GM19438 (cell line): ENCODE data around the gene CCNA2.
A peak's percentile ranks its signal among the peaks of the same experiment; 100 is the strongest.

ENCODE experiments used
- ATAC-seq: cut with Tn5 transposase; IDR thresholded peaks from one replicate; pipeline ENCODE4 v1.9.1; 2021; ENCODE audit warnings: low read depth; ENCODE audit not compliant: unreplicated experiment

CCNA2 gene

DNA sequence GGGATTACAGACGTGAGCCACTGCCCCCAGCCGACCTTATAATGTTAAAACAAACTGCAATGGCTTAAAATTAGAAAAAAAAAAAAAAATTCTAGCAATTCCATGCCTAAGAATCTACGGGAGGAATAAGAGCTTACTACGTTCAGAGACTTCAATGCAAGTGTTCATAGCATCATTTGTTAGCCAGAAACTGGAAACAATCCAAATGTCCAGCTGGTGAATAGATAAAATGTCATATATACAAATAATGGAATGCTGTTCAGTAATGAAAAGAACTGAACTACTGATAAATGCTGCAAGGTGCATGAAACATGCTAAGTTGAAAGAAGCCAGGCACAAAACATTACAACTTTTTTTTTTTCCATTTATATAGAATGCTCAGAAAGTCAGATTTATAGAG, 17.3 kb downstream of the CCNA2 start:
- no peak for ATAC-seq

DNA sequence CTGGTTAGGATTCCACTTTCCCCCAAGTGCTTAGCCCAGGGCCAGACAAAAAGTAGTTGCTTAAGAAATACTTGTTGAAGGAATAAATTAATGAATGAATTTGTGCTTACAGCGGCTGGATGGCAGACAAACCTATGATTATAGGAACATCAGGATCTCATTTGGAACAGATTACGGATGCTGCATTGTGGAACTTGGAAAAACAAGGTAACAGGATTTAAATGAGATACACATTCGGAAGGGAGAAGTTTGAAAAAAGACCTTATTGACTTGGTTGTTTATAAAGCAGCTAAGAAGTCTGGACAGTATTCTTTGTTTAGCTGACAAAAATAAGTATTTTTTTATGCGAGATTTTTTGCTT, 22.0 kb downstream of the CCNA2 start:
- no peak for ATAC-seq

DNA sequence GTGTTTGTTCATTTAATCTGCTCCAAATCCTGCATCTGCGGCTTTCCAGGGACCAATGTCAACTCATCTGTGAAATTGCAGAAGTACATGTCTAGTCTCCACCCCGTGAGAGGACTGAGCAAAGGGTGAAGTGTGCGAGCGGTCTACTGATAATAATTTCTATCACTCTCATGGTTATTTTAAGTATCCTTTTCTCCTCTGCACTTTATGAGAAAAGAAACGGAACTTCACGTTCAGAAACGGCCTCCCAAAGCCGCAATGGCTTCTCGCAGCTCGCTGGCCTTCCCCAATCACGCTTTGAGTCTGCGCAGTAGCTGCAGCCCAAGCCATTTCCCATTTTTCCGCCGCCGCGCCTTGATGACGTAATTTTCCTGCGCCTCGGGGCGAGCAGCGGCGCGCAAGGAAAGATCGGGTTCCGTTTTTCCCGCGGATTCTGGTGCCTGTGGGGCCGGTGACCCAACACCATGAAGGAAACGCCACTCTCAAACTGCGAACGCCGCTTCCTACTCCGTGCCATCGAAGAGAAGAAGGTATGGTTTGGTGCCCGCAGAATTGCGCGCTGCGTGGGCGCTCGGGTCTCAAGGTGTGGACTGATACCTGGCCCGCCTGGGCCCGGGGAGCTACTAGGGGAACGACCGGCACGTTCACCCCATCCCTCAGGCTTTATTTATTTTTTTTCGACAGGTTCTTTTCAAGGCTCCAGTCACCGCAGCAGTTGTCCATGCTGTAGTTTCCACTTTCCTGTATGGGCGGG, 22.5 kb downstream of the CCNA2 start, which contains the start of gene EXOSC9:
Gene EXOSC9, plus strand, starts transcription at position 363 of the 754 bp plus-strand sequence. Its CDS starts 102 bp downstream, at position 465.
- peak; percentile 78 for ATAC-seq

DNA sequence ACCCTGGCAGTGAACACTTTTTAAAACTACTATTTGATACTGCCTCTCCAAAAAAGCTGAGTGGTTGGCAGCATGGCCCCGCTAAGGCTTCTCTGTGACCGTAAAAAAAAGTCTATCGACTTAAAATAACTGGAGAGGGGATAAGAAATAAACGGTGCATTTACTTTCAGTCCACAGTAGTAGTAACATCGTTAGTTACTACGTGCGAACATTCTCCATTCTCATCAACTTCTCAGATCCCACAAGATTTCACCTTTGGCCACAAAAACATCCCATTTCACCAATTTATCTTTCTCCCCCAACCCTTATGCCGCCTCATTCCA, 23.1 kb downstream of the CCNA2 start:
- ATAC-seq = peak; percentile 15

DNA sequence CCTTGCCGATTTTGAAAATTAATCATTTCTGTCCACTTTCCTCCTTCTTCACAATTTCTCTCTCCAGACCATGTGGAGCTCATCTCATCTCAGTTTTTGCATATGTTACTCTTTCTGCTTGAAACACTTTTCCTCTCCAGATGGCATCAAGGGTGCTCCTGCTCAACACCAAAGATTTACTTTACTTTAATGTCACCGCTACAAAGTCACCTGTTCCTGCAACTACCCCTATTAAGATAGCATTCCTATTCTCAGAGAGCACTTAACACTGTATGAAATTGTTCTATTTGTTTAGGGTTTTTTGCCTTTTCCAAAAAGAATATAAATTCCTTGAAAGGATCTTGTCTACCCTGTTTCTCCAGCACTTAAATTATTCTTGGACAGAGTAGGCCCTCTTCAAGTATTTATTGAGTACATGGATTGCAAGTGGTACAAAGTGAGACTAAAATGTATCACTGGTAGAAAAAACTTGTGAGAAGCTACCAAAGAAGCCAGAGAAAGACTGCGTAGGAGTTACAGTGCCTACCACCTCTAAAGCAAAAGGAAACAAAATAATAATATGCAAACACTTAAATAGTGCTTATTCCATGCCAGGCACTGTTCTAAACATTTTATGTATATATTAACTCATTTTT, 23.7 kb downstream of the CCNA2 start:
- no peak for ATAC-seq

DNA sequence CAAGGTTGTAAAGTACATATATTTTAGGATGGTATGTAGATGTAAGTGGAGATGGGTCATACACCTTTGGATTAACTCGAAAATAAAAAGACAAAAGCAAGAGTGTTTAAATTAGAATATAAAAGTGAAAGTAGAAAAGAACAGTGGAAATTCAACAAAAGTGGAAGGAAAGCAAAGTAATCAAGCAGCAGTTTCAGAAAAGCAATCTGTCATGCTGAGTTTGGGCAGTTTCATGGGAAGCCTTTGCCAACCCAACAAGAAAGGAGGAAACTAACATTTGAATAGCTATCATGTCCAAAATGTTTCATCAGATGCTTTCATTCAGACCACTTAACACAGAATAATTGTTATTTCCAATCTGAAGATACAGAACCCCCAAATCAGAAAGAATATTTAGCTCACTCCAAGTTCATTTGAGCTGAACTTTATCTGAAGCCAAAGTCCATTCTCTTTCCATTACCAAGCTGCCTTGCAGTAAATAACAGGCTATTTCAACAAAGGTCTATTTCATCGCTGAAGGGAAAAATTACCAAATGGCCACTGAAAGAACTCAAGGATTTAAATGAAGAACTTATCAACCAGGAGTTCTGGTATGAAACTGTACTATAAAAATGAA, 24.4 kb downstream of the CCNA2 start:
- no peak for ATAC-seq

DNA sequence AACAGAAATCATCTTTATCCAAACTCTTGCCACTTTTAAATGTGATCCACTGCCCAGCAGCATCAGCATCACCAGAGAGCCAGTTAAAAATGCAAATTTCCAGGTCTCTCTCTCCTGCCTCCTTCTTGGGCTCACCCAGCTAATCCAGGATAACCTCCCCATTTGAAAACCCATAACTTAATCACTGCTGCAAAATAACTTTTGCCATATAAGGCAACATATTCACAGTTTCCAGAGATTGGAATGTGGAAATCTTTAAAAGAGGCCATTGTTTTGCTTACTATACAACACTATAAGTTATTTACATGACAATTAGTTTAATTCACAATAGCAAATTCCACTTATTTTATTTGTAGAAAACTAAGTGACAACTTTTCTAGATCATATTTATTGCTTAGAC, 27.4 kb downstream of the CCNA2 start:
- no peak for ATAC-seq

DNA sequence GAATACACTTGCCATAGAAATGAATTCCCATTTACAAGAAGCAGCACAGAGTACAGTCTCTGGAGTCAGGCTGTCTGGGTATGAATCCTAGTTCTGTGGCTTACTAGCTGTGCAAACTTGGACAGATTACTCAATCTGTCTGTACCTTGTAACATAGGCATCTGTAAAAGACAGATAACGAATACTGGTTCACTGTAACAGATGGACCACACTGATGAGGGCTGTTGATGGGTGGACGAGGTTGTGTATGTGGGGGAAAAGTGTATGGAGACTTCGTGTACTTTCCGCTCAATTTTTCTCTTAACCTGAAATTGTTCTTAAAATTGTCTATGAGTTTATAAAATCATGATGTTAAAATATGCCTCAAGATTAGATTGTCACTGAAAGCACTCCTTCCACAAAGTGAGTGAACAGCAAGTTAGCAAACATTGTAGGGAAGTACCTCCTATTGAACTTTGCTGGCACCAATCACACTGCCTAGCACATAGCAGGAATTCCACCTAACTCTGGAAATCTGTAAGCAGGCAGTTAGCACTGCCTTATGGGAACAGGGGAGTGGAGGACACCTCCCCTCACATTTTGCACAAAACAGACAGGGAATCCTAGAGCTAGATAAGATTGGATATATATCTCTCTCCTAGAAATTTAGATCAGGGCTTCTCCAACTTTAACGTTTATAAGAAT, 29.0 kb downstream of the CCNA2 start:
- ATAC-seq = no peak

DNA sequence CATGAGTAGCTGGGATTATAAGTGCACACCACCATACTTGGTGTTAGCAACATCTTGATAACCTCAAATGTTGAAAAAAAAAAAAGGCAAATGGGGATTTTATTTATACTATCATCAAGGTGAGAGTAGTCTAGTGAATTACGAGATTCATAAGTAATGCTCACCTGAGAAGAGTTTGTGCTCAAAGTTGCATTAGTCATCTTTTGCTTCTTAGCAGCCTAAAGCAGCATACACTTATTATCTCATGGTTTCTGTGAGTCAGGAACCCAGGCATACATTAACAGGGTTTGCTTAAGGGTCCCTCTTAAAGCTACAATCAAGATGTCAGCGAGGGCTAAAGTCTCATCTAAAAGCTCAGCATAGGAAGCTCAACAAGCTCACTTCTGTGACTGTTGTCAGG, 30.7 kb downstream of the CCNA2 start:
- no peak for ATAC-seq

DNA sequence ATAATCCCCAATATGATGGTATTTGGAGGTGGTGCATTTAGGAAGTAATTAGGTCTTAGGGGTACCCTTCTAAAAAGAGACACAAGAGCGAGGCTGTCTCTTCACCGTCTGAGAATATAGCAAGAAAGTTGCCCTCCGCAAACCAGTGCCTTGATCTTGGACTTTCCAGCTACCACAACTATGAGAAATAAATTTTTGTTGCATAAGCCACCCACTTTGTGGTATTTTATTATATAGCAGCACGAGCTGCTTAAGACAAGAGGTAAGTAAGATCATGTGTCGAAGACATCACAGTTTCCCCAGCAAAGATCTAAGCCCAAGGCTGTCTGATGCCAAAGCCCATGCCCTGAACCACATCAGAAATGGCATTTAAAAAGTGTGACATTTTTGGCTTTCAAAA, 32.2 kb downstream of the CCNA2 start:
- ATAC-seq = no peak

DNA sequence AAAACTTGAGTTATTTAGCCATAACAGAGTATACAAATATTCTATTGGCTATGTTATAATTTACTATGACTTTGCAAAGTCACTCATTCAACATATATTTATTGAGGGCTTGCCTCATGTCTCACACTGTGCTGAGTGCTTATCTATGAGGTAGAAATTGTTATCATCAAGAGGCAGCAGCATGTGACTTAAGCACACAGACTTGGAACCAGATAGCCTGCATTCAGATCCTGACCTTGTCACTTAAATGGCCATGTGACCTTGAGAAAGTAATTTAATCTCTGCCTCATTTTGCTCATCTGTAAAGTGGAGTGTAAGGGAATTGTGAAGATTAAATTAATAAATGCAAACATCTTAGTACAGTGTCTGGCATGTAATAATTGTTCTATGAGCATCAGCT, 32.7 kb downstream of the CCNA2 start:
- no peak for ATAC-seq

DNA sequence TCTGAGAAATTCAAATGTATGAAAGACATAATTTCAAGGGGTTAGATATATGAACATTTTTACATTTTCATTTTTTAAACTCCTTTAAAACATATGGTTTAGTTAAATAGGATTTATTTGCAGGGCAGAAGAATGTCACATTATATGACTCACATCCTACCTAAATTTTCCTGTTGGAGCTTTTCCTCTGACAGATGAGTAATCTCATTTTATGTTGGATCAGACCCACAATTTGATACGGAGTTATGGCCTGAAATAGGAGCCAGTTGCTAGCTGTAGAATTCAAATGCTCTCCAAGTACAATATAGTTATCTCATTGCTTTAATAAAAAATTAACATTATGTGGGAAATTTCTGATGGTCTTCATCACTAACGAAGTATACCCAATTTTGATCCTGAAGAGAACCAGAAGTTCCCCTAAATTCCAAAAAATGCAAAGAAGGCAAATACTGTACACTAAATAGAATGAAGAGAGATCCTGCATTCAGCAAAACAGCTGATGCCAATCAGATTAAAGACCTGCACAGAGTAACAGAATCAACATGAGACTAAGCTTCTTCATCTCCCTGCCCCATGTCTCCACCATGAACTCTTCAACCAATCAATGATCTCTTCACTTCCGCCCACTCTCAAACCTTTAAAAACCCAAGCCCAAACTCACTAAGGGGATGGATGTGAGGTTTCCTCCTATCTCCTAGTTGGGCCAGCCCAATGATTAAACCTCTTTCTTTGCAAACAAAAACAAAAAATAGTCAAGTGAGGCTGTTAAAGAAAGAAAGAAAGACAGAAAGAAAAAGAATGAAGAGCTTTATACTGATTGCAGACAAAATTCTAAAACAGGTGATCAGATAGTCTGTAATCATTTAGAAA, 33.5 kb downstream of the CCNA2 start:
- no peak for ATAC-seq

DNA sequence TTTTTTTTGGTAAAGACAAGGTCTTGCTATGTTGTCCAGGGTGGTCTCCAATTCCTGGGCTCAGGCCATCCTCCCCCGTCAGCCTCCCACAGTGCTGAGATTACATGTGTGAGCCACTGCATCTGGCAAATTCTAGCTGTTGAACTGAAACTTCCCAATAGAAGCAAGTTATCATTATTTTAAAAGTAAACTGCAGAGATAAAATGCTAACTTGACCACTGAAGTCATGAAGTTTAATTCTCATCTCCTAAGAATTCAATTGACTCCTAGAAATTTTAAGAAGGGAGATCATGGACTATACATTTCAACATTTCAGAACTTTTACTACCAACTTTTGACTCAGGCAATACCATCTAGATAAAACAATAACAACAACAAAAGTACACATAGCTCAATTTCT, 34.2 kb downstream of the CCNA2 start:
- ATAC-seq = no peak

DNA sequence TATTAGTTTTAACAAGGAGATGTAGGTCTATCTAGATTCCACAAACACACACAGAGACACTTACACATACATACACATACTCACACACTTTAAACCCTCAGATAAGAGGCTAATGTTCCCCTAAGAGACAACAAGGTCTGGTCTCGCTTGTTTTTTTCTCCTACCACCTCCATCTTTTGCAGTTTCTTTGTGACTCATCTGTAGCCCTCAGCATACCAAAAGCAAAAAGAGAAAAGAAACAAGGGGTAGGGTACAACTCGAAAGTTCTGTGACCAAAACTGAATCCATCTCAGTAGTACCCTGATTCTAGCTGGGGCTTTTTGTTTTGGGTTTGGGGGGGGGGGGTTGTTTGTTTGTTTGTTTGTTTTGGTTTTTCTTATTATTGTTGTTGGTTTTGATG, 34.8 kb downstream of the CCNA2 start:
- peak; percentile 97 for ATAC-seq

DNA sequence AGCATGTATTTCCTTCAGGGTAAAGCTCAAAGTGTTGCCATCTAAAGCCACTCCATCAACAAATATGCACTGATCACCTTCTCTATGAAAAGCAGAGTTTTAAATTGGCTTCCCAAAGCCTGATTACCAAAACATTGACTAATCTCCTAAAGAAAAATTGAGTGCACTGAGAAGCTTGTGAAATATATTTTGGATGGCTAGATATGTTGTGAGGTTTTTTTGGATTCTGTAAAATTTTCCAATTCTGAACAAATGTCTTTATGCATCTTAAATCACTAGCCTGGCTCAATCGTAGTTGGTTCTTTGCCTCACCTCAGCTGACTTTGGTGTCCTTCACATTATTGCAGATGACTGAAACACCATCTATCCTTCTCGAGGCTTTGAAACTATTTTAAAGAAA, 37.5 kb downstream of the CCNA2 start:
- no peak for ATAC-seq

DNA sequence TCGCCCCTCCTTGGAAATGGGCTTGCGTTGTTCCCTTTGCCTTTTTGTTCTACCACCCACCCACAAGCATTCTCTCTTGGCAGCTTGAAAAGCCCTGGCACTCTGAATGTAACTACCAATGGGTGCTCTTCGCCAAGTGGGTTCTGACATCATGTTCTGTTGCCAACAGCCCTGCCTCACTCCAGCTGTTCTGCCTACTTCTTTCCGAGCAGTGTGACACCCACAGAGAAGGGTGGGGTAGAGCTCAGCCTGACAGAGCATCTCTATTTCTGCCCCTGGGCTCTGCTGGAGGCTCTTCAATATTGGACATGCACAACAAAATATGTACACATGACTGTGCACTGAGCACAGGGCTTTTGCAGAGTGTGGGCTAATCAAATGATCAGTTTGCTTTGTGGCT, 38.2 kb downstream of the CCNA2 start:
- no peak for ATAC-seq

DNA sequence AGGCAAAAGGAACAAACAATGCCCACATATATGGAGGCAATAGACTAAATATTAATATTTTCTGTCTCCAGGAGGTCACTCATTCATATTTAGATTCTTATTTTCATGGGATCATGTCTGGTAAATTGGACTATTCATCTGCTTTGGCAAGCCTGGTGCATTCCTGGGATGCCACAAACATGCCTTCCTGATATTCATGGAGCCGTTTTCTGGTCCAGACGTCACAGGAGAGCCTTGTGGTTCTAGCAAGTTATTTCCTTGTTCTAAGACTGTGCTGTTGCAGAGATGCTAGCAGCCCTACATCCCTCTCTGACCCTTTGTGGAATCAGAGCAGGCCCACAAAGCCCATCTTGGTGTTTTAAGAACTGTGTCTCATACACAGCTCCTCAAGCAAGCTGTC, 38.7 kb downstream of the CCNA2 start:
- ATAC-seq = no peak

DNA sequence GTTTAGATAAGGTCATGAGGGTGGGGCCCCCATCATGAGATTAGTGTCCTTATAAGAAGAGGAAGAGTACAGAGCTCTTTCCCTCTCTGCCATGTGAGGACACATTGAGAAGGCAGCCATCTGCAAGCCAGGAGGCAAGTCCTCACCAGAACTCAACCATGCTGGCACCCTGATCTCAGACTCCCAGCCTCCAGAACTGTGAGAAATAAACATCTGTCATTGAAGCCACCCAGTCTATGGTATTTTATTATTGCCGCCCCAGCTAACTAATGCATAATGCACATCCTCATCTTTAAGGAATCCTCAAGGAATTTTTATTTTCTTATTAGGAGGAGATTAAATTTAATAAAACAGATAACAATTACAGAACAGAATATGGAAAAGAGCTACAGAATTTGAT, 39.3 kb downstream of the CCNA2 start:
- ATAC-seq = no peak

DNA sequence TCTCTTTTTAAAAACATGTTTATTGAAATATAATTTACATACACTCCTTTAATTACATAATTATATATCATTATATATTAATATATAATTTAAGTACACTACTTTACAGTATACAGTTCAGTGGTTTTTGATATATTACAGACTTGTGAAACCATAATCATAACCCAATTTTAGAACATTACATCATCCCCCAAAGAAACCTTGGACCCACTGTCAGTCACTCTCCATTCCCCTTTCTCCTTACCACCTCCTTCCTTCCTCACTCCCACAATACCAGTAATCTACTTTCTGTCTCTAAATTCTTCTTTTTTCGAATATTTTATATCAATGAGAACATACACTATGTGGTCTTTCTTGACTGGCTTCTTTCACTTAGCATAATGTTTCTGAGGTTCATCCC, 40.5 kb downstream of the CCNA2 start:
- ATAC-seq = no peak

DNA sequence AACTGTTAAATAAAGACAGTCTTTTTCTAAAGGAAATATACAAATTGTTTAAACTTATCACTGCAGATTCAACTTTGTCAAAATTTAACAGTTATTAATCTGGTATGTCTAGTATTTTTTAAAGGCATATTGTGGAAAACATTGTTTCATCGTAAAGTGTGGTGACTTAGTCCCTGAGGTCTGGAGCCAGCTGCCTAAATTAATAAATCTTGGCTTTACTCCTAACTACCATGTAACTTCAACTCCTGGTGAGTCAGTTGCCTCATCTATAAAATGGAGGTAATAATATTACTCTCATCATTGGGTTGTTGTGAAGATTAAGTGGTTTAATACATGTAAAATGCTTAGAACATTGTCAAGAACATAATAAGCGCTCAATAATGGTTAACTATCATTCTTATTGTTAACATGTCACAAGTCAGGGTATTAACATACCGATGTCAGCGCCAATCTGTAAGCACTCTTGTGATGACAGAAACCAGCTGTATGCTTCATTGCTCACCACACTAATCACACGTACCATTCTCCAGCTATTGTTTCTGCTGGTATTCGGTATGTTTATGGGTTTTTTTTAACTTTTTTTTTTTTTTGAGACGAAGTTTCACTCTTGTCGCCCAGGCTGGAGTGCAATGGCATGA, 44.6 kb downstream of the CCNA2 start:
- ATAC-seq = no peak
